B cell (primary cell): ENCODE results near the gene EVC. TPM values are rescaled to one million over a fixed set of nuclear protein-coding genes. Genes with fewer than 3 reads are reported as not detected.

Experiments used
- ATAC-seq: fragments of 200-7000 bp; cut with Tn5 transposase; one replicate; pipeline ENCODE4 v1.10.0; 2021; ENCODE audit warnings: low read depth, mild to moderate bottlenecking, moderate number of reproducible peaks, moderate library complexity
- CTCF ChIA-PET: fragments of 350-600 bp; sonication (Branson Sonifier 250); formaldehyde crosslinking; loops from one replicate; lab custom pipeline; 2021; ENCODE audit warnings: antibody characterized with exemption, inconsistent platforms; lab: Charles Lee
- POLR2A ChIA-PET: fragments of 350-600 bp; sonication (Branson Sonifier 250); formaldehyde crosslinking; loops from one replicate; lab custom pipeline; 2021; ENCODE audit warnings: antibody characterized with exemption; lab: Charles Lee
- DNase-seq: peaks from one replicate; pipeline ENCODE4 v3.0.0; 2013
- H2AFZ ChIP-seq: 2 replicates; pipeline ENCODE4 v1.6.1; 2012; ENCODE audit warnings: mild to moderate bottlenecking, low read depth, low read length; ENCODE audit not compliant: insufficient read depth, poor library complexity, severe bottlenecking
- H3K27ac ChIP-seq, 2 donors: 1 replicate in 1 of 2; 2 replicates in 1 of 2; pipeline ENCODE4 v1.5.1; 2012 to 2013; ENCODE audit warnings: low read length in 2 of 2, mild to moderate bottlenecking in 2 of 2, moderate library complexity in 1 of 2
- H3K27me3 ChIP-seq, 4 experiments: fragments of 200-600 bp in 1 of 4; sonication (generic) in 1 of 4; replicated peaks in 1 of 4; 1 replicate in 2 of 4; 2 replicates in 2 of 4; pipeline versions ENCODE4 v1.6.1 to v1.7.0; 2013 to 2016; ENCODE audit warnings: low read length in 3 of 4, mild to moderate bottlenecking in 2 of 4, mixed read lengths in 1 of 4, moderate library complexity in 1 of 4; ENCODE audit not compliant: insufficient read depth in 4 of 4, control insufficient read depth in 3 of 4; ENCODE audit errors: control extremely low read depth in 1 of 4
- H3K36me3 ChIP-seq, 2 experiments: replicated peaks in 1 of 2; 1 replicate in 1 of 2; 2 replicates in 1 of 2; pipeline versions ENCODE4 v1.6.1 to v1.7.1; 2013; ENCODE audit warnings: low read length in 1 of 2; ENCODE audit not compliant: insufficient read depth in 2 of 2, control insufficient read depth in 1 of 2; ENCODE audit errors: control extremely low read depth in 1 of 2, extremely low read depth in 1 of 2
- H3K4me1 ChIP-seq, 2 donors: fragments of 200-600 bp in 1 of 2; sonication (generic) in 1 of 2; 1 replicate in 1 of 2; 2 replicates in 1 of 2; pipeline versions ENCODE4 v1.5.1 to v1.6.1; 2013 to 2017; ENCODE audit warnings: low read length in 2 of 2; ENCODE audit not compliant: control insufficient read depth in 2 of 2, insufficient read depth in 2 of 2
- H3K4me2 ChIP-seq: replicated peaks from 2 replicates; pipeline ENCODE3; 2012; ENCODE audit warnings: mild to moderate bottlenecking, low read depth, low read length; ENCODE audit not compliant: poor library complexity, severe bottlenecking
- H3K4me3 ChIP-seq, 5 experiments: fragments of 200-600 bp in 1 of 5; sonication (generic) in 1 of 5; 1 replicate in 3 of 5; 2 replicates in 2 of 5; pipeline versions ENCODE4 v1.5.1 to v1.7.0; 2011 to 2016; ENCODE audit warnings: low read length in 4 of 5, mild to moderate bottlenecking in 4 of 5, low read depth in 2 of 5, control low read depth in 1 of 5, moderate library complexity in 1 of 5; ENCODE audit not compliant: insufficient read depth in 1 of 5; ENCODE audit errors: control extremely low read depth in 1 of 5, extremely low read depth in 1 of 5
- H3K79me2 ChIP-seq: fragments of 200-600 bp; sonication (generic); one replicate; pipeline ENCODE4 v1.6.0; 2016; ENCODE audit warnings: low read length; ENCODE audit not compliant: control insufficient read depth, insufficient read depth
- H3K9ac ChIP-seq: fragments of 200-600 bp; sonication (generic); 2 replicates; pipeline ENCODE4 v1.6.1; 2017; ENCODE audit warnings: mild to moderate bottlenecking, low read length, moderate library complexity
- H3K9me3 ChIP-seq, 3 donors: one replicate each; pipeline versions ENCODE4 v1.6.1 to v1.7.1; 2013; ENCODE audit warnings: low read length in 2 of 3; ENCODE audit not compliant: control insufficient read depth in 2 of 3, insufficient read depth in 1 of 3; ENCODE audit errors: control extremely low read depth in 1 of 3
- H4K20me1 ChIP-seq: 2 replicates; pipeline ENCODE4 v1.6.0; 2012; ENCODE audit warnings: mild to moderate bottlenecking, low read length; ENCODE audit not compliant: insufficient read depth, control insufficient read depth, poor library complexity, severe bottlenecking
- H3K27ac Mint-ChIP-seq: one replicate; pipeline ENCODE4 v1.8.0; 2021; ENCODE audit warnings: mixed read lengths
- H3K27me3 Mint-ChIP-seq: one replicate; pipeline ENCODE4 v1.8.0; 2021; ENCODE audit warnings: mixed read lengths
- H3K4me1 Mint-ChIP-seq: one replicate; pipeline ENCODE4 v1.8.0; 2021; ENCODE audit warnings: mixed read lengths
- H3K4me3 Mint-ChIP-seq: one replicate; pipeline ENCODE4 v1.8.0; 2021; ENCODE audit warnings: mixed read lengths
- H3K9me3 Mint-ChIP-seq: one replicate; pipeline ENCODE4 v1.8.0; 2022; ENCODE audit warnings: mixed read lengths; ENCODE audit not compliant: insufficient read depth
- CTCF ChIP-seq: fragments of 200-600 bp; IDR thresholded peaks from one replicate; pipeline ENCODE4 v1.8.0; 2022; ENCODE audit warnings: antibody characterized with exemption, mild to moderate bottlenecking
- EZH2 ChIP-seq: IDR thresholded peaks from 2 replicates; pipeline ENCODE4 v1.6.1; 2012; ENCODE audit warnings: borderline replicate concordance, low read depth, mild to moderate bottlenecking, moderate library complexity, low read length; ENCODE audit not compliant: insufficient read depth, poor library complexity, severe bottlenecking
- WGBS: methylation state at CpG from one replicate; pipeline ENCODE4 v1.1.5; 2013; ENCODE audit warnings: missing lambda C conversion rate; ENCODE audit not compliant: insufficient coverage; 5-methylcytosine and 5-hydroxymethylcytosine counted together
- intact Hi-C: fragments of 100-400 bp; cut with micrococcal nuclease; formaldehyde crosslinking; loops from one replicate; pipeline ENCODE4 v1.10.0; 2022
- polyA plus RNA-seq: library from polyadenylated mRNA; depleted of rRNA; stranded (reverse); fragments of >200 nt; gene quantifications from 2 replicates; pipeline ENCODE4 v1.2.3, GENCODE V29; 2012
- total RNA-seq, 2 donors: library from RNA; stranded (reverse); fragments of 120-200 nt in 1 of 2; gene quantifications; 1 replicate in 1 of 2; 2 replicates in 1 of 2; pipeline versions ENCODE4 v1.2.3 to v1.2.4, GENCODE V29; 2013 to 2022

Gene EVC
- total and polyA plus RNA-seq, 2 donors (not counting 1 experiment from before 2014, with no cell fraction given) = 1.5 TPM; not detected in 1

GRCh38 chr4:5805270-5805669, 94.3 kb downstream of the EVC start:
- H3K4me2 ChIP-seq = no peak overlapping the region
- intact Hi-C loops = no loop called here

More at GRCh38 chr4:5805270-5805669, 94.3 kb downstream of the EVC start:
- Mint-ChIP-seq H3K27me3 (no peaks in the 10 kb centered on the region), H3K4me1 (no peaks in the 10 kb centered on the region), H3K27ac (no peak overlapping the region), H3K4me3 (no peak overlapping the region), H3K9me3 (no peaks in the 10 kb centered on the region)
- ATAC-seq (no peak), DNase-seq (no peak)
- H3K4me3 ChIP-seq = no peak overlapping the region
- no peaks in the 10 kb centered on the region for H3K79me2 ChIP-seq
- H2AFZ ChIP-seq = no peak overlapping the region
- H3K4me1 ChIP-seq = no peaks in the 10 kb centered on the region
- peaks cover 0 to 4% (median 0%) of the 10 kb centered on the region in 3 donors for H3K9me3 ChIP-seq
- 93% methylated on average over 11 of the region's 11 CpGs for WGBS
- CTCF ChIA-PET = no interaction called here
- no peaks in the 10 kb centered on the region for H3K27me3 ChIP-seq
- POLR2A ChIA-PET = no interaction called here
- H3K27ac ChIP-seq = no peak overlapping the region
- H4K20me1 ChIP-seq = no peaks in the 10 kb centered on the region
- no peaks in the 10 kb centered on the region for H3K36me3 ChIP-seq
- no peak overlapping the region for H3K9ac ChIP-seq
- TF ChIP-seq CTCF = no peak
- TF ChIP-seq EZH2 = no peak
